Spleen (tissue), 7 donors: ENCODE data around the gene MATN1.

Experiments used
- POLR2A ChIP-seq, 3 donors: fragments of 450-650 bp; IDR thresholded peaks; one replicate each; pipeline ENCODE4 v1.5.1; 2017; ENCODE audit warnings: antibody characterized with exemption in 3 of 3, mild to moderate bottlenecking in 1 of 3
- TF ChIP-seq, protein P1 (sequence below), 11 experiments: fragments of 200-600 bp in 7 of 11; fragments of 450-650 bp in 4 of 11; sonication (generic) in 4 of 11; IDR thresholded peaks in 8 of 11; conservative IDR thresholded peaks in 3 of 11; 1 replicate in 7 of 11; 2 replicates in 4 of 11; pipeline versions ENCODE4 v1.4.0 to v1.8.0; 2016 to 2021; ENCODE audit warnings: antibody characterized with exemption in 11 of 11, inconsistent platforms in 4 of 11, mild to moderate bottlenecking in 1 of 11
- donor health status: DM: no; HTN: no; CAD: no; lungs with moderate emphysema.
- donor health status: DM: no; HTN: no; CAD: no.
- donor health status: DM: no; HTN: no; CAD: no.

DNA sequence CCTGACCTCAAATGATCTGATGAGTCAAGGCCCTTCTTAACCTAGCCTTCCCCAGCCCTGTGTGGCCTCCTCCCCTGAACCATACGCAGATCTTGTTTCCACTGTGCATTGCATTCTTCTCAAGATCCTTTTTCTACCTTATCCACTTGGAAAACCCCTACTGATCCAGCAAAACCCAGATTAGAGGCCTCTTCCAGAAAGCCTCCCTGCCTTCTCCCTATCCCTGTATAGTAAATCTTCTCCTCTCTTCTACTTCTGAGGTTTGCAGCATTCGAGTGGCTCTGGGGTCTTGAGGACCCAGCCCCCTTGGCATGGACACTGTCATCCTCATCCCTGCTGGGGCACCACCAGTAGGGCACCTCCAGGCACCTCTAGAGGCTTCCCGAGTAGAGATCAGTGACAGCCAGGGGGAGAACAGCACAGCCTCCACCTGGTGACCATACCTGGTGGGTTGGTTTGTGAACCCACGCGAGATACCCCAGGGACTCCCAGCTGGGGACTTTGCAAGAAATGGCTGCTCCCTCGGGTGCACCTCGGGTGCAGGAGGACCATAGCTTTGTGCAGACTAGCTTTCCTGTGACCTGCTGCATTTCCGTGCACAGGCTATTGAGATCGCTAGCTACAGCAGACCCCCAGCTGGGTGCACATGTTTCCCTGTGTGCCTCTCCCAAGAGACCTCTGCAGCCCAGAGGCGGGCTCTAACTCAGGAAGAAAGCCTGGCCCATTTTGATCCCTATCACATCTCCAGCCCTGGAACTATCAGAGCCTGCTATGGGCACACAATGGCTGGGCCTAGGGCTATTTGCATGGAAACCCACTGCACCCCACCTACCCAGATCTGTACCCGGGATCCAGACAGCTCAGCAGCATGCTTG is 34.2 kb downstream of the MATN1 start:
- TF ChIP-seq POLR2A (IDR thresholded peaks at IDR 0.05): no peak
- TF ChIP-seq, protein P1, sequence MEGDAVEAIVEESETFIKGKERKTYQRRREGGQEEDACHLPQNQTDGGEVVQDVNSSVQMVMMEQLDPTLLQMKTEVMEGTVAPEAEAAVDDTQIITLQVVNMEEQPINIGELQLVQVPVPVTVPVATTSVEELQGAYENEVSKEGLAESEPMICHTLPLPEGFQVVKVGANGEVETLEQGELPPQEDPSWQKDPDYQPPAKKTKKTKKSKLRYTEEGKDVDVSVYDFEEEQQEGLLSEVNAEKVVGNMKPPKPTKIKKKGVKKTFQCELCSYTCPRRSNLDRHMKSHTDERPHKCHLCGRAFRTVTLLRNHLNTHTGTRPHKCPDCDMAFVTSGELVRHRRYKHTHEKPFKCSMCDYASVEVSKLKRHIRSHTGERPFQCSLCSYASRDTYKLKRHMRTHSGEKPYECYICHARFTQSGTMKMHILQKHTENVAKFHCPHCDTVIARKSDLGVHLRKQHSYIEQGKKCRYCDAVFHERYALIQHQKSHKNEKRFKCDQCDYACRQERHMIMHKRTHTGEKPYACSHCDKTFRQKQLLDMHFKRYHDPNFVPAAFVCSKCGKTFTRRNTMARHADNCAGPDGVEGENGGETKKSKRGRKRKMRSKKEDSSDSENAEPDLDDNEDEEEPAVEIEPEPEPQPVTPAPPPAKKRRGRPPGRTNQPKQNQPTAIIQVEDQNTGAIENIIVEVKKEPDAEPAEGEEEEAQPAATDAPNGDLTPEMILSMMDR (IDR thresholded peaks at IDR 0.05 in 8 of 11, conservative IDR thresholded peaks at IDR 0.05 in 3 of 11): no peak
